AG04450 (cell line): ENCODE results near the gene BAHD1. TPM values are rescaled to one million over a fixed set of nuclear protein-coding genes. Genes with fewer than 3 reads are reported as not detected.

Source experiments
- CTCF ChIA-PET: fragments of 300-600, 350-600 bp; formaldehyde crosslinking; extraction: SDS; loops from one replicate; lab custom pipeline; 2022; ENCODE audit warnings: antibody characterized with exemption, inconsistent platforms; lab: Charles Lee
- POLR2A ChIA-PET: fragments of 350-600 bp; formaldehyde crosslinking; extraction: SDS; loops from one replicate; lab custom pipeline; 2021; ENCODE audit warnings: antibody characterized with exemption, inconsistent platforms; lab: Yijun Ruan, JAX
- DNase-seq: peaks from one replicate; pipeline ENCODE4 v3.0.0-alpha.2; 2011; ENCODE audit warnings: low read depth, low spot score
- H3K27ac ChIP-seq: one replicate; pipeline ENCODE4 v1.5.1; 2012; ENCODE audit warnings: low read depth, low read length, control low read depth
- H3K27me3 ChIP-seq: one replicate; pipeline ENCODE4 v1.6.0; 2012; ENCODE audit warnings: low read length; ENCODE audit not compliant: control insufficient read depth, insufficient read depth
- H3K4me3 ChIP-seq: 2 replicates; pipeline ENCODE4 v1.5.1; 2011; ENCODE audit warnings: mild to moderate bottlenecking, low read depth, low read length, control low read depth
- H3K9me3 ChIP-seq: 2 replicates; pipeline ENCODE4 v1.5.1; 2012; ENCODE audit warnings: low read length; ENCODE audit not compliant: control insufficient read depth, insufficient read depth
- CTCF ChIP-seq: IDR thresholded peaks from 2 replicates; pipeline ENCODE4 v1.5.1; 2011; ENCODE audit warnings: low read depth, low read length, control low read depth, inconsistent platforms
- polyA plus RNA-seq: library from polyadenylated mRNA; depleted of rRNA; stranded (reverse); fragments of >200 nt; gene quantifications from 2 replicates; pipeline ENCODE4 v1.2.3, GENCODE V29; 2011; rRNA removed

BAHD1 gene
- polyA plus RNA-seq, 1 experiment, result 2.8 TPM

- Histone ChIP-seq H3K27me3 (peaks cover 20% of the 10 kb centered on the region), H3K27ac (no peak overlapping the region), H3K4me3 (no peak overlapping the region), H3K9me3 (no peaks in the 10 kb centered on the region)
- no peak for DNase-seq
- no peak for TF ChIP-seq CTCF
- ChIA-PET CTCF (no interaction called here), POLR2A (no interaction called here)
Measured at GRCh38 chr15:40513609-40514008, 72.9 kb downstream of the BAHD1 start.

GRCh38 chr15:40516322-40516721 is 75.6 kb downstream of the BAHD1 start:
- no peak for DNase-seq
- CTCF ChIA-PET, result no interaction called here
- POLR2A ChIA-PET, result no interaction called here

More at GRCh38 chr15:40516322-40516721, 75.6 kb downstream of the BAHD1 start:
- TF ChIP-seq CTCF, result no peak
- Histone ChIP-seq H3K27me3 (peaks cover 7% of the 10 kb centered on the region), H3K27ac (no peak overlapping the region), H3K9me3 (no peaks in the 10 kb centered on the region), H3K4me3 (no peak overlapping the region)

Other genes with a start within 250 kb of the BAHD1 start
- gene PAK6, start 201.9 kb upstream of the BAHD1 start, polyA plus RNA-seq, result not detected in 2 replicates
- not detected in 2 replicates for gene ANKRD63, start 157.9 kb upstream of the BAHD1 start, polyA plus RNA-seq
- gene PLCB2, start 133.0 kb upstream of the BAHD1 start, polyA plus RNA-seq, result 0.24 and 0.32 TPM in 2 replicates
- 10.4 and 11.4 TPM in 2 replicates for gene INAFM2, start 117.3 kb upstream of the BAHD1 start, polyA plus RNA-seq
- 5.5 and 8.4 TPM in 2 replicates for gene CCDC9B, start 100.0 kb upstream of the BAHD1 start, polyA plus RNA-seq
- gene PHGR1, start 89.9 kb upstream of the BAHD1 start, polyA plus RNA-seq, result not detected in 2 replicates
- gene DISP2, start 82.7 kb upstream of the BAHD1 start, polyA plus RNA-seq, result 0.11 and 0.36 TPM in 2 replicates
- 14.6 and 18.2 TPM in 2 replicates for gene KNSTRN, start 58.2 kb upstream of the BAHD1 start, polyA plus RNA-seq
- gene IVD, start 35.2 kb upstream of the BAHD1 start, polyA plus RNA-seq, result 49.3 and 49.4 TPM in 2 replicates
- 19.8 and 21.7 TPM in 2 replicates for gene CHST14, start 30.0 kb downstream of the BAHD1 start, polyA plus RNA-seq
- gene CCDC32, start 124.1 kb downstream of the BAHD1 start, polyA plus RNA-seq, result 14.0 and 16.7 TPM in 2 replicates
- 5.9 and 7.0 TPM in 2 replicates for gene RPUSD2, start 128.3 kb downstream of the BAHD1 start, polyA plus RNA-seq
- gene KNL1, start 153.3 kb downstream of the BAHD1 start, polyA plus RNA-seq, result 3.0 and 5.6 TPM in 2 replicates